GM10847 (cell line): ENCODE data around the gene FUT8.

Experiments
- POLR2A ChIP-seq: IDR thresholded peaks from 2 replicates; pipeline ENCODE4 v1.6.1; 2011; ENCODE audit not compliant: insufficient read length; ENCODE audit errors: extremely low read depth

FUT8 gene

DNA sequence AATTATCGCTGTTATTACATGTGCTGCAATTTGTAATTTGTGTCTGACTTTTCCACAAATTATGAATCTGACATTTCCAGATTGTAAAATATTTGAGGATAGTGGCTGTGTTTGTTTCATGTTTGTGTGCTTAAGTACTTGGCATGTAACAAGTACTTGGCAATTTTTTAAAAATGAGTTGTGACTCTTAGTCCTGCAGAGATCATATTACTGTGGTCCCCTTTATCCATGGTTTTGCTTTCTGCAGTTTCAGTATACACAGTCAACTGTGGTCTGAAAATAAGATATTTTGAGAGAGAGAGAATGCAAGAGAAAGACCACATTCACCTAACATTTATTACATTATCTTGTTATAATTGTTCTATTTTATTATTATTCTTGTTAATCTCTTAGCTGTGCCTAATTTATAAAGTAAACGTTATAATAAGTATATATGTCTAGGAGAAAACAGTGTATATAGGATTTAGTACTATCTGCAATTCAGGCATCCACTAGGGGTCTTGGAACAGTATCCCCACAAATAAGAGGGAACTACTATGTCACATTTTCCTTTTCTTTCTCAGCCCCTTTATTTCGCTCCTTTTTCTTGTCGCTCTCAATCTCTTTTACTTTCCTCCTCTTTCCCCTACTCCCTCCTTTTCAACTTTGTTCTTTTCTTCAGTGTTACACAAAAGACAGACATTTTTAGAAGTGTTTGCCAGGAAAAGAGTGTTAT, 176.1 kb downstream of the FUT8 start:
- TF ChIP-seq POLR2A = no peak

DNA sequence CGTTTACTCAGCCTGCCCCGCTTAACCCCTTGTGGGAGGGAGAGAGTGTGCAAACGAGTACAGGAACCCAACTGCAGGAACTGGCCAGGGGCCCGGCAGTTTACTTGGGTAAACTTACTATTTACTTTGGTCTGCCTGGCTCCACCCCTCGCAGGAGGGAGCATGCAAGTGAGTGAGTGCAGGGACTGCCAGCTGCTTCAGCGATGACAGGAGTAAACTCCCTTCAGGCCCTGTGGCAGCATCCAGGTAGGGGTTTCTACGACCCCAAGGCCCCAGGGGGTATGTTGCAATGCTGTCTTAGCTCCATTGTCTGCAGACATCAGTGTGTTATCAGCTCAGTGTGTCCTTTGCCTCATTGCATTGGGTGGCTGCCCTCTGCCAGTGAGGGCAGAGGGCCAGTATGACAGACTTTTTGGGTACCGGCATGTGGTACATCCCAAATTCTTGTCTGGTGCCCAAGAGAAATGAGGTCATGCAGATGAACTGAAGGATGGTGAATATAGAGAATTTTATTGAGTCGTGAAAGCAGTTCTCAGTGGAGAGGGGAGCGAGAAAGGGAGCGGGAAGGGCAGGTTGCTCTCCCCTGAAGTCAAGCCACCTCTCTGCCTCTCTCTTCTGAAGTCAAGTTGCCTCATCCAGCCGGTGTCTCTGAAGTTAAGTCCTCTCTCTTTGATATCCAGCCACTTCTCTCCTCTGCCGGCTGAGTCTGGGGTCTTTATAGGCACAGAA, 181.8 kb downstream of the FUT8 start:
- TF ChIP-seq POLR2A = no peak

DNA sequence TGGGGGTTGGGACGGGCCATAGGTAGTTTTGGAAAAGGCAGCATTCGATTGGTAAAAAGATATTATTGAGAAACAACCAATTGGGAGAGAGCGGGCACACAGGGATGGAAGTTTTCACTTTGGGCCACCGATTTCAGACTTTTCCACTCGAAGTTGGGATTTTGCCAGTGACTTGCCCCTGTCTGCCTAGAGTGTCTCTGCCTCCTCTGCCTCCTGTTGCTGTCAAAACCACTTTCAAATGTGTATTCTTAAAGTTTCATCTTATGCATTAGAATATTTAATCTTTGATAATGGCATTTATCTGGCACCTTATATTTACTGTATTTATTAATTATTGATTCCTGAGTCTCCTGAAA, 182.3 kb downstream of the FUT8 start:
- no peak for TF ChIP-seq POLR2A

DNA sequence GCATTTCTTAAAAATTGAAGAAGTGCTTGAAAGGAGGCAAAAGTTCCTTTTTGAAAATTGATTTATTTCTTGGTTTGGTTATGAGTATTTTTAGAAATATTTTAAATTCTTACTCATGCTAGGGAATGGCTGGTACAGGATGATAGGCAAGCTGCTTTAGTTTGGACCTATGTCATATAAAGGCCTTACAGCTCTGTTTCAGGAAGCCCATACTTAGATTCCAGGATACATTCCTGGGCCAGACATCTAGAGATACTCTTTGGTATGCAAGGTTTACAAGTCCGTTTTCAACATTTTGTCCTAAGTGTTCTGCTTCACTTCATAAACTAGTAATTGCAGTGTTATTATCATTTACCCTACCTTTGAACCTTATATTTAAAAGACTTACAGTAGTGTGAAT, 186.8 kb downstream of the FUT8 start:
- no peak for TF ChIP-seq POLR2A

DNA sequence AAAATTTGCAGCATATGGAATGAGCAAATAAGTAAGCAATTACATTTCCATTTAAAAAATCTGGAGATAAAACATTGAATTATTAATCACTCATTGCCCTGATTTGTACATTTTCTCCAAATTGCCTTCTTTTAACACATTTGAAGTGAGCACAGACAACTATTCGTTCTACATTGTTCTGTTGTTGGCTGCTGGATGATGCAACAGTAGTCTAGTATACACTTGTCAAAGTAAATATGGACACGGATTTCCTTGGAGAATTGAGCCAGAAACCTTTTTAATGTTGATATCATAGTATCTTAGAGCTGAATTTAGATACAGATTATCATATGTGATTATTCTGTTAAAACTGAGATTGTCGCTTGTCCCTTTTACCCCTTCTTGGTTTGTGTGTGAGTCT, 188.2 kb downstream of the FUT8 start:
- TF ChIP-seq POLR2A = no peak

DNA sequence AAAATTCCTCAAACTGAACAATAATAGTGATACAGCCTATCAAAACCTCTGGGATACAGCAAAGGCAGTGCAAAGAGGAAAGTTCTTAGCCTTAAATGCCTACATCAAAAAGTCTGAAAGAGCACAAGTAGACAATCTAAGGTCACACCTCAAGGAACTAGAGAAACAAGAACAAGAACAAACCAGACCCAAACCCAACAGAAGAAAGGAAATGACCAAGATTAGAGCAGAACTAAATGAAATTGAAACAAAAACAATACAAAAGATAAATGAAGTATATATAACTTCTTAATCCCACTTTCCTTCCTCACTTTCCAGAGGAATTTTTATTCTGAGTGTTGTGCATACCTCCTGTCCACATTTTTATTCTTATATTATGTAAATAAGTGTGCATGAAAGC, 192.0 kb downstream of the FUT8 start:
- TF ChIP-seq POLR2A = no peak

DNA sequence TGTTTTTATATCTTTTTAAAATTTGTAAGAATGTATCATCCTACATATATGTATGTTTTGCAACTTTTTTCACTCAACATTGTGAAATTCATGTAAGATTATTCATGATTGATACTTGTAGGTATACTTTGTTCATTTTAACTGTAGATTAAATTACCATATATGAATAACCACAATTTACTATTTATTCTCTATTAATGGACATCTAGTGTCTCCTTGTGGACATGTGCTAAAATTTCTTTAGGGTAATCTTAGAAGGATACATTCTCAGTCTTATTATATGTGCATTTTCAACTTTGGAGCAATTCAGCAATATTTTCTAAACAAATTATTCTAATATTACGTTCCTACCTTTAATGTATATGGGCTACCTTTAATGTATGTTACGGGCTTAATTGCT, 192.4 kb downstream of the FUT8 start:
- TF ChIP-seq POLR2A = no peak

DNA sequence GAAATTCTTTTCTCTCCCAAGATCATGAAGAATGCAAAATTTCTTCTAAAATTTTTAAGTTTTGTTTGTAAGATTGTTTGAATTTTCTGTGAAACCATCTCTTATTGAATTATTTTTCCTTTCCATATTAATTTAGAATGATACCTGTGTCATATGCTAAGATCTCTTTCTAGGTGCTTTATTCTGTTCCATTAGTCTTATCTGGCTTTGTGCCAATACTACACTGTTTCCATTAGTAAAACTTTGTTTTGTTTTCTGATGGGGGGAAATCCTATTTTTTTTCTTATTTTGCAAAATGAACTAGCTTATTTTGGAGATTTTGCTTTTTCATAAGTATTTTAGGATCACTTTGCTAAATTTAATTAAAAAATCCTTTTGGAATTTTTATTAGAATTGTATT, 193.9 kb downstream of the FUT8 start:
- no peak for TF ChIP-seq POLR2A

DNA sequence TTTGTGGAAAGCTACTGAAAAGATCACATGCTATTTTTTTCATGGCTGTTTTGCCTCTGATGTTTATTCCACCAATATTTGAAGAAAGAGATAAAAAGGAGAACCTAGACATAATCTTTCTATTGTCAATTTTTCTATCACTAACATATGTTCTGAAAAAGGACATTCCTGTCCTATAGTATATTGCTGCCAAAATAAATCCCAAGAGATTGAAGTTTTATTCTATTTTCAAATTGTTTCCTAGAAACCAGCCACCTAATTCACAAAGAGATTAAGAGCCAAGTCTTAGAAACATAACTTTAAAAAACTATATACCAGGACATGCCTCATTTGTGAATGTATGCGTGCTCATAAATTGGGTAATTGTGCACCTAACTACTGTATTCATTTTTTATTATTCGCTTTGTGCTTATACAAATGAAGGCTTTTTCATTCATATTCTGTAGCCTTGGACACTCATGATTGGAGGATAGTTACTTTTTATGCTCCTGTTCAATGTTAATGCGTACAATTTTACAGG, 200.7 kb downstream of the FUT8 start:
- TF ChIP-seq POLR2A = no peak

DNA sequence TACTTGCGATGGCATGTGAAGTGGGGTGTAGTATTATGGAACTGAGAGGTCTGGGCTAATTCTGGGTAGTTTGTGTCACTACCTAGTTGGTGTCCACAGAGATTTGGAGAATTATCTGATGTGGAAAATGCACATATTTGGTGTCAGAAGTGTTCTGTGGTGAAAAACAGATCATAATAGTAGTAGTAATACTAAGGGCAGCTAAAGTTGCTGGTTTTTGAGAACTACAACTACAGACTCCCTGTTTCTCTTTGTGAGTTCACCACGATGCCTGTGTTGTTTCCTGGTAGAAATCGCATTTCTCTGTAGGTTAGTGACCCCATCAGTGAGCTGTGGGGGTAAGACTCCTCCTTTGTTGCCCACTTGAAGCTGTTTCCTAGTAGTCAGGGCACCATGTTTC, 206.5 kb downstream of the FUT8 start:
- no peak for TF ChIP-seq POLR2A

DNA sequence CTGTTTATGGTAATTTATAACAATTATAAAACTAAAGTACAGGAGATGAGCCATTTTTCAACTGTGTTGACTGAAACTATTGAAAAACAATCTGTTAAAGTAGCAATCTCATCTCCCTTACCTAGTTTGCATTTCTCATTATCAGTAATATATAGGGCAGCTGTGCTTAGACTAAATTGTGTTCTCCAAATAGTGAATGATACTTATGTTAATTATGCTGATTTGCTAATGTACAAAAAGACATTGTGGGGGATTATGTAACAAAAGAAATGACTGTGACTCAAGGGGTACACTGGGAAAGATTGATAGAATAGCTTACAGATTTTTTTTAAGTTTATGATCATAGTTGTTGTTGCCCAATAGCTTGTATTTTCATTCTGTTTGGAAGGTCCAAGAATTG, 207.7 kb downstream of the FUT8 start:
- no peak for TF ChIP-seq POLR2A

DNA sequence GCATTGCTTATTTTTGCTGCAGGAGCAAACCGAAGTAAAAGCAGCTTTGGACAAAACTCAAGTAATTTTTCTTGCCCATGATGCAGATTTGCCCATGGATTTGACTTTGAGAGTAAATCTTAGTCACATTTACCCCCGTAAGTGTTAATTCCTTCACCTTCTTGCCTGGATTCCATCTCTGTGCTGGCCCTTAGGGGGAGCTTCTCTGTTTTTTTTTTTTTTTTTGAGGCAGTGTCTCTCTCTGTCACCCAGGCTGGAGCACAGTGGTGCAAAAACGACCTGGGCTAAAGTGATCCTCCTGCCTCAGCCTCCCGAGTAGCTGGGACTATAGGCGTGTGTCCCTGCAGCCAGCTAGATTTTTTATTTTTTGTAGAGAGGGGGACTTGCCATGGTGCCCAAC, 210.2 kb downstream of the FUT8 start:
- TF ChIP-seq POLR2A = no peak

DNA sequence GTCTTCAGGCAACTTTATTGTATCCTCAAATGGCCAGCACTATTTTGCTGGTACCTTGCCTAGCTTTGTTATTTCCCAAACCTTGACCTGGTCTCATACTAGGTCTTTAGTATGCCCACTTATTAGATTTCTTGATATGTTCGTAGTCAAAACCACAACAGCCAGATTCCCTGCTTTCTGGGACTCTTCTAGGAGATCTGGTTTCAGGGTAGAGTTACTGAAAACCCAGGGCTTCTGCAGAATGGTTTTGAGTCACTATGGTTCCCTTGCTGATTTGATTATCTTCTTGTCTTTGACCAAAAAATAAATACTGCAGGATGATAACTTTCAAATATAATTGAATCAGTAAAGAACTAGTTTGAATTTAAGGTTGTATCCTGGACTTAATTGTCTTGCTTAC, 211.2 kb downstream of the FUT8 start:
- TF ChIP-seq POLR2A = no peak

DNA sequence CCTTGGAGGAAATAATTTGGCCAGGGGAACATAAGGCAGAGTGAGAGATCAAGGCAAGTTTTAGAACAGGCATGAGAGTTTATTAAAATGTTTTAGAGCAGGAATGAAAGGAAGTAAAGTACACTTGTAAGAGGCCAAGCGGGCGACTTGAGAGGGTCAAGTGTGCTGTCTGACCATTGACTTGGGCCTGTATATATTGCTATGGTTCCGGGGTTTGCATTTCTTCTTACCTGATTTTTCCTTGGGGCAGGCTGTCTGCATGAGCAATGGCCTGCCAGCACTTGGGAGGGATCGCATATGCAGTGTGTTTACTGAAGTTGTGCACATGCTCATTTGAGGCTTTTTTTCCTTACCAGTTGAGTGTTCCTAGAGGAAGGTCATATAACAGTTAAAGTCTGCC, 214.8 kb downstream of the FUT8 start:
- no peak for TF ChIP-seq POLR2A

DNA sequence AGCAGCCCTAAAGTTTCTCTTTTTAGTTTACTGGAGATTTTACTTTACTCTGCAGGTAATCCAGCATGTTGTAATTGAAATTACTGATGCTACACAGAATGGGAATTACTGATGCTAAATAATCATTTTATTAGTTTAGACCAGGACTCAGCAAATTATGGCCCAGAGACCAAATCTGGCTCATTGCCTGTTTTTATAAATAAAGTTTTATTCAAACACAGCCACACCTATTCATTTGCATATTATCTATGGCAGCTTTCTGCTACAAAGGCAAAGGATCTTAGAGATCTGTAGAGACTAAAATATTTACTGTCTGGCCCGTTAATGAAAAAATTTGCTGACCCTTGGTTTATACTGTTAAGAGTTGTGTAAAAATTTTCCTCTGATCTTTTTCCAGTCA, 216.1 kb downstream of the FUT8 start:
- no peak for TF ChIP-seq POLR2A

DNA sequence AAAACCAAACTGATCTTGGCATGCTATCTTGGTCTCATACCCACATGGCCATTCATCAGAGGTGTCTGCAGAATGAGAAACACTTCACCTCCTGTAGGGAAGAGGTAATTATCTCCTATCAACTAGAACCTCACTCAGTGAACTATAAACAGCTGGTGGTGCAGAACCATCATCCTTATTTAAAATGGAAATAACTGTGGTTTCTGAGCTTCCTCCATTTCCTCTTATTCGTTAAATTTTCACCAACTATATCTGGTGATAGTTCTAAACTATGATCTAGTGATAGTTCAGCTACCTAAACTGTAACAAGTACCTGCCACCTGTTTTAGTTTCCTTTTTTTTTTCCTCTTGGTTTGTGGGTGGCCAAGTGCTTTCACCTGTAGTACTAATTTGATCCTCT, 218.5 kb downstream of the FUT8 start:
- no peak for TF ChIP-seq POLR2A

DNA sequence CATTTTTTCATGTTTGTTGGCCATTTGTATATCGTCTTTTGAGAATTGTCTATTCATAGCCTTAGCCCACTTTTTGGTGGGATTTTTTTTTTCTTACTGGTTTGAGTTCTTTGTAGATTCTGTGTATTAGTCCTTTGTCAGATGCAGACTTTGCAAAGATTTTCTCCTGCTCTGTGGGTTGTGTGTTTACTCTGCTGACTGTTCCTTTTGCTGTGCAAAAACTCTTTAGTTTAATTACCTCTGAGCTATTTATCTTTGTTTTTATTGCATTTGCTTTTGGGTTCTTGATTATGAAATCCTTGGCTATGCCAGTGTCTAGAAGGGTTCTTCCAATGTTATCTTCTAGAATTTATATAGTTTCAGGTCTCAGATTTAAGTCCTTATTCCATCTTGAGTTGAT, 220.0 kb downstream of the FUT8 start:
- no peak for TF ChIP-seq POLR2A
